ENCODE measurements around the gene TBL3. TPM values are rescaled to one million over a fixed set of nuclear protein-coding genes. Genes with fewer than 3 reads are reported as not detected.

The TBL3 gene
- polyA plus RNA-seq, 1 donor (not counting 4 experiments of a cell fraction or from before 2014, with no cell fraction given) = 27.8 TPM

DNA sequence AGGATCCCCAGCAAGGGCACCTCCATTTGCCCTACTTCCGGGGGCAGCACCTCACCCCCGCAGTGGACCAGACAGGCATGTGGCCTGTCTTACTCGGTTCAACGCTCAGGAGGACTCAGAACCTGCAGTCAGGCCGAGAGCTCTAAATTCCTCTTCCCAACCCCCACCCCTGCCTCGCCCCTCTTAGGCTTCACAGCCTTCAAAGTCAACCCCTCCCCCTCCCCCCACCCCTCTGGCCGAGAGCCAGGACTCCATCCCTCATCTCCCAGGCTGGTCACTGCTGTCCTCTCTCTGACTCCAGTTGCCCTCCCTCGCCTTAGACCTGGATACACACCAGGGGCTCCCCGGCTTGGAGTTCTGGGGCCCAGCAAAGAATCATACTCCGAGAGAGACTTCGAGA is 45.6 kb upstream of the TBL3 start:
- H3K9me3 ChIP-seq (ENCODE audit: control insufficient read depth, low read depth, low read length) = no peaks in the 10 kb centered on the region

DNA sequence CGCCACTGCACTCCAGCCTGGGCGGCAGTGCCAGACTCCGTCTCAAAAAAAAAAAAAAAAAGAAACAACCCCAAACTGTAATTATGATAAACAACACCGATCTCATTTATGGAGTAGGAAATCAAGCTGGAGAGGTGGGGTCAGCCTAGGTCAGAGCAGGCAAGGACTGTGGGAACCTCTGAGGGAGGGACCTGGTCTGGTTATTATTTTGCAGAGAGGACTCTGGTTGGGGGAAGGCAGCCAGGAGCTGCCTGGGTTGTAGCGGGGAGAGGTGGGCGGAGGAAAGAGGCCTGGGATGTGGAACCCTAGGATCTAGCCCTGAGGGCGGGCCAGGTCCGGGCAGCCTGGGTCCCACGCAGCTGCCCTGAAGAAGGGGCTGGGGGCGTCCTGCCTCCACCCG is 42.7 kb upstream of the TBL3 start:
- Histone ChIP-seq H3K9me1 (ENCODE audit: control insufficient read depth, extremely low read depth, insufficient read depth, low read length) (no peaks in the 10 kb centered on the region), H3K9ac (ENCODE audit: control insufficient read depth, extremely low read depth, insufficient read depth, low read length) (peak overlapping the region; percentile 15), H2AFZ (ENCODE audit: control insufficient read depth, low read length) (peak overlapping the region; percentile 69), H3K4me3 (ENCODE audit: control insufficient read depth in 2 of 3, extremely low read depth in 1 of 3, insufficient read depth in 2 of 3, low read depth in 1 of 3, low read length in 3 of 3) (peak overlapping the region in 2 of 3 experiments; percentile 35 to 53), H3K27me3 (ENCODE audit: control insufficient read depth, extremely low read depth, insufficient read depth, low read length) (peaks cover 3% of the 10 kb centered on the region), H4K20me1 (ENCODE audit: control insufficient read depth, extremely low read depth, insufficient read depth, low read length) (no peaks in the 10 kb centered on the region), H3K27ac (ENCODE audit: control insufficient read depth, insufficient read depth, low read length) (no peak overlapping the region), H3K9me3 (ENCODE audit: control insufficient read depth, low read depth, low read length) (no peaks in the 10 kb centered on the region), H3K4me2 (ENCODE audit: control insufficient read depth, extremely low read depth, insufficient read depth, low read depth, low read length) (peak overlapping the region; percentile 54), H3K36me3 (ENCODE audit: control insufficient read depth in 2 of 2, extremely low read depth in 1 of 2, insufficient read depth in 2 of 2, low read length in 2 of 2) (no peaks in the 10 kb centered on the region), H3K79me2 (ENCODE audit: control insufficient read depth, insufficient read depth, low read length) (no peaks in the 10 kb centered on the region), H3K4me1 (ENCODE audit: control insufficient read depth, extremely low read depth, insufficient read depth, low read length) (peaks cover 5% of the 10 kb centered on the region)
- dilution Hi-C loops (cut with MboI; ENCODE audit: extremely low pct_ligation_motif_present, low sequenced_read_pairs) = no loop called here
- no peak for TF ChIP-seq EZH2 (IDR thresholded peaks at IDR 0.05; ENCODE audit: low read length)
- TF ChIP-seq, protein P1, sequence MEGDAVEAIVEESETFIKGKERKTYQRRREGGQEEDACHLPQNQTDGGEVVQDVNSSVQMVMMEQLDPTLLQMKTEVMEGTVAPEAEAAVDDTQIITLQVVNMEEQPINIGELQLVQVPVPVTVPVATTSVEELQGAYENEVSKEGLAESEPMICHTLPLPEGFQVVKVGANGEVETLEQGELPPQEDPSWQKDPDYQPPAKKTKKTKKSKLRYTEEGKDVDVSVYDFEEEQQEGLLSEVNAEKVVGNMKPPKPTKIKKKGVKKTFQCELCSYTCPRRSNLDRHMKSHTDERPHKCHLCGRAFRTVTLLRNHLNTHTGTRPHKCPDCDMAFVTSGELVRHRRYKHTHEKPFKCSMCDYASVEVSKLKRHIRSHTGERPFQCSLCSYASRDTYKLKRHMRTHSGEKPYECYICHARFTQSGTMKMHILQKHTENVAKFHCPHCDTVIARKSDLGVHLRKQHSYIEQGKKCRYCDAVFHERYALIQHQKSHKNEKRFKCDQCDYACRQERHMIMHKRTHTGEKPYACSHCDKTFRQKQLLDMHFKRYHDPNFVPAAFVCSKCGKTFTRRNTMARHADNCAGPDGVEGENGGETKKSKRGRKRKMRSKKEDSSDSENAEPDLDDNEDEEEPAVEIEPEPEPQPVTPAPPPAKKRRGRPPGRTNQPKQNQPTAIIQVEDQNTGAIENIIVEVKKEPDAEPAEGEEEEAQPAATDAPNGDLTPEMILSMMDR (optimal IDR thresholded peaks at IDR 0.05 in 1 of 3, IDR thresholded peaks at IDR 0.05 in 1 of 3, conservative IDR thresholded peaks at IDR 0.05 in 1 of 3; ENCODE audit: extremely low read depth in 1 of 3, insufficient read depth in 2 of 3, low read length in 3 of 3) = no peak
- FAIRE-seq (no peak), DNase-seq (ENCODE audit: low read depth, low spot score) (no peak)

More for the DNA sequence above, 45.6 kb upstream of the TBL3 start:
- H3K4me3 ChIP-seq (ENCODE audit: control insufficient read depth in 2 of 3, extremely low read depth in 1 of 3, insufficient read depth in 2 of 3, low read depth in 1 of 3, low read length in 3 of 3) = no peak overlapping the region
- DNase-seq (ENCODE audit: low read depth, low spot score) (no peak), FAIRE-seq (no peak)
- H3K27me3 ChIP-seq (ENCODE audit: control insufficient read depth, extremely low read depth, insufficient read depth, low read length) = peaks cover 17% of the 10 kb centered on the region
- no peak overlapping the region for H3K27ac ChIP-seq (ENCODE audit: control insufficient read depth, insufficient read depth, low read length)
- H3K9me1 ChIP-seq (ENCODE audit: control insufficient read depth, extremely low read depth, insufficient read depth, low read length) = no peaks in the 10 kb centered on the region
- no peaks in the 10 kb centered on the region for H4K20me1 ChIP-seq (ENCODE audit: control insufficient read depth, extremely low read depth, insufficient read depth, low read length)
- H2AFZ ChIP-seq (ENCODE audit: control insufficient read depth, low read length) = no peak overlapping the region
- dilution Hi-C loops (cut with MboI; ENCODE audit: extremely low pct_ligation_motif_present, low sequenced_read_pairs) = no loop called here
- H3K4me2 ChIP-seq (ENCODE audit: control insufficient read depth, extremely low read depth, insufficient read depth, low read depth, low read length) = no peak overlapping the region
- no peaks in the 10 kb centered on the region for H3K36me3 ChIP-seq (ENCODE audit: control insufficient read depth in 2 of 2, extremely low read depth in 1 of 2, insufficient read depth in 2 of 2, low read length in 2 of 2)
- peaks cover 5% of the 10 kb centered on the region for H3K4me1 ChIP-seq (ENCODE audit: control insufficient read depth, extremely low read depth, insufficient read depth, low read length)
- H3K9ac ChIP-seq (ENCODE audit: control insufficient read depth, extremely low read depth, insufficient read depth, low read length) = no peak overlapping the region
- TF ChIP-seq, protein P1 (optimal IDR thresholded peaks at IDR 0.05 in 1 of 3, IDR thresholded peaks at IDR 0.05 in 1 of 3, conservative IDR thresholded peaks at IDR 0.05 in 1 of 3; ENCODE audit: extremely low read depth in 1 of 3, insufficient read depth in 2 of 3, low read length in 3 of 3) = no peak
- no peak for TF ChIP-seq EZH2 (IDR thresholded peaks at IDR 0.05; ENCODE audit: low read length)
- no peaks in the 10 kb centered on the region for H3K79me2 ChIP-seq (ENCODE audit: control insufficient read depth, insufficient read depth, low read length)

All from keratinocyte (primary cell).